Central memory CD4-positive, alpha-beta T cell (primary cell): ENCODE measurements around the gene ZNF334.

Experiments
- DNase-seq: peaks from one replicate; pipeline ENCODE4 v3.0.0; 2022

The ZNF334 gene

DNA sequence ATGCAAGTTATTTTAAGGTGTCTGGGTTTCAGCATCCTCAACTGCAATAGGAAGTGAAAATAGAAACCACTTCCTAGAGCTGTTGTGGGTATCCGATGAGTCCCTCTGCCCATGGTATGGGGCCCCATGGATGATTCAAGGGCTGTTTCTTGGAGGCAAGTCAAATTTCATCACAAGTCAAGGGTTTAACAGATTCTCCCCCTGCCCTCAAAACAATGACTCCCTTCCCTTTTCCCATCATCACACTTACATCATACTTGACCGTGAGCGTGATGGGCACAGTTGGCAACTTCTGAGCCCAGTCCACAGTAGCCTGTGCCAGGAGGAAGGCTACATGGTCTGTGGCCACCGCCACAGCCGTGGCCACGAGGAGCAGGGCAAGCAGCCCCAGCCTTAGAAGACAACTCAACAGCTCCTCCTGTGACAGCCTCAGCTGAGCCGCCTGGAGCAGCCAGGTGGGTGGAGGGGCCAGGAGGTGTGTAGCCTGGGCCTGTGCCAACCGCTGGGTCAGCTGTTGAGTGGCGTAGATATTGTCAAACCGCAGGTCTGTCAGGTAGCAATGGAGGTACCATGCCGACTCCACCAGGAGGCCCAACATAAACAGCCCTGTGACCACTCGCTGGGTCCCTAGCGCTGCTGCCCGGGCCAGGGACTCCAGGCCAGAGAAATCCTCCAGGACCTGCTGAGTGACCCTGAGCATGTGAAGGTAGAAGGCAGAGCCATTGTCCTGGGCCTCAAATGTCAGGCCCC lies 31.9 kb upstream of the ZNF334 start:
- no peak for DNase-seq

GRCh38 chr20:46544576-46544975 lies 31.2 kb upstream of the ZNF334 start:
- DNase-seq = no peak

DNA sequence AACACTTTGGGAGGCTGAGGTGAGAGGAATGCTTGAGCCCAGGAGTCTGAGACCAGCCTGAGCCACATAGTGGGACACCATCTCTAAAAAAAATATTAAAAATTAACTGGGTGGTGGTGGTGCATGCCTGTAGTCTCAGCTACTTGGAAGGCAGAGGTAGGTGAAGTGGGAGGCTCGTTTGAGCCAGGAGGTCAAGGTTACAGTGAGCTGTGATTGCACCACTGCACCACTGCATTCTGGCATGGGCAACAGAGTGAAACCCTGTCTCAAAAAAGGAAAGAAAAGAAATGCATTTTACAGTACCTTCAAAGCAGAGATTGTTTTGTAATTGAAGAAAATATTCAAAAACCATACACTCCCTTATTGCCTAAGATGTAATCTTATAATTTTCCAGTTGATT lies 30.6 kb upstream of the ZNF334 start:
- DNase-seq = no peak

DNA sequence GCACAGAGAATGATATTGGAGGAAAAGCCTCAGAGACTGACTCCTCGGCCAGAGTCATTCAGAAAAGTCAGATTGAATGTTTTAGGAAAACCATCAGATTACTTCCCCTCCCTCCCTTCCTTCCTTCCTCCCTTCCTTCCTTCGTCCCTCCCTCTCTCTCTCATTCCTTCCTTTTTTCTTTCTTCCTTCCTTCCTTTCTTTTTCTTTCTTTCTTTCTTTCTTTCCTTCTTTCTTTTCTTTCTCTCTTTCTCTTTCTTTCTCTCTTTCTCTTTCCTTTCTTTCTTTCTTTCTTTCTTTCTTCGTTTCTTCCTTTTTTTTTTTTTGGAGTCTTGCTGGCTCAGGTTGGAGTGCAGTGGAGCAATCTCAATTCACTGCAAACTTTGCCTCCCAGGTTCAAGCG lies 29.7 kb upstream of the ZNF334 start:
- DNase-seq = no peak

GRCh38 chr20:46541229-46541935 lies 28.0 kb upstream of the ZNF334 start:
- DNase-seq = no peak

DNA sequence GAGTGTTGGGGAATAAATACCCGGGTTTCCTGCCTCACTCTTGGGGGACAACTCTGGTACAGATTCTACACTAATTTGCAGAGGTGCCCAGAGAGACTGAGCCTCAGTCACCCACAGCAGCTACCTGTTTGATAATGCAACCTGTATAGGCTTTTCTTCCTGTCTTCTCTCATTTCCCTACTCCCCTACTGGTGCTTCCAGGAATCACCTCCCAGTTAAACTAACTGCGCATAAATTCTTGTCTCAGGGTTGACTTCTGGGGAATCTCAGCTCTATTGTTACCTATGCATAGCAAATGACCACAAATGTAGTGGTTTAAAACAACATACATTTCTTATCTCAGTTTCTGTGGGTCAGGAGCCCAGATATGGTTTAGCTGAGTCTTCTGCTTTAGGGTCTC lies 25.8 kb upstream of the ZNF334 start:
- no peak for DNase-seq

DNA sequence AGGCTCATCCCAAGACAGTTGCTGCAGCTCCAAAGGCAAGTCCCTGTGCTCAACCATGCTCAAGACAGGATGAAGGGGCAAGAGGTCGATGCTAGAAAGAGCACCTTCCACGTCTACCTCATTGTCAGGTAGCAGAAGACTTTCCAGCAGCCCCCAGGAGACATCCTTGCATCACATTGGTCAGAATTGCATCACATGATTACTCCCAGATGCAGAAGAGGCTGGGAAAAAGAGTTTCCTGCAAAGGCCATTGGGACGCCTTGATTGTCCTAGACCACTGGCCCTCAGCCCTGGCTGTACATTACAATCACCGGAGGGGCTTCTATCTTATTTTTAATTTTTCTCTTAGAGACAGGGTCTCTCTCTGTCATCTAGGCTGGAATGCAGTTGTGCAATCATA lies 17.3 kb upstream of the ZNF334 start:
- no peak for DNase-seq

DNA sequence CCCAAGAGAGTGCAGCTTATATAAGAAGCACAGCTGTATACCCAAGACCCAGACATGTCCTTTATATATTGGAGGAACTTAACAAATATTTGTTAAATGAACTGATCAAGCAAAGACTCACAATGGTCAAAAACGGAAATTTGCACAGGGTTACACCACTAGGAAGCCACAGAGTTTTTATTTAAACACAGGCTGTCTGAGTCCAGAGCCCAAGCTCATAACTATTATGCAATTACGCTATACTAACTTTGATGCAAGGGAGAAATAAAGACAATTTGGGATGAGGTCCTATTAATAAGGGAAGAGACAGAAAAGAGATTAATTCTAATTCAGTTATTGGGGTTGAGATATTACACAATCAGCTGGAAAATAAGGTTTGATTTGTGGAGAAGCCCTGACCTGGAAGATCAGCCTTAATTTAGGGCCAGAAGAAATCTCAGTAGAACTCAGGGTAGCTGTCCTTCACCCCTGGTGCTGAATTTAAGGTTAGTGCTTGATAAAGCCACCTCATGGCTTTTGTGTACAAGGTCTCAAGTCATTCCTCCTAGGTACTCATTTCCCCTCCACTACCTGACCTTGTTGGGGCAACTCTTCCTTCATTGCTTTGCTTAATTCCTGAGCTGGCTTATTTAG lies 10.5 kb upstream of the ZNF334 start:
- DNase-seq = no peak

GRCh38 chr20:46523108-46523507 lies 9.7 kb upstream of the ZNF334 start:
- DNase-seq = no peak

GRCh38 chr20:46520976-46521579 lies 7.7 kb upstream of the ZNF334 start:
- DNase-seq = no peak

DNA sequence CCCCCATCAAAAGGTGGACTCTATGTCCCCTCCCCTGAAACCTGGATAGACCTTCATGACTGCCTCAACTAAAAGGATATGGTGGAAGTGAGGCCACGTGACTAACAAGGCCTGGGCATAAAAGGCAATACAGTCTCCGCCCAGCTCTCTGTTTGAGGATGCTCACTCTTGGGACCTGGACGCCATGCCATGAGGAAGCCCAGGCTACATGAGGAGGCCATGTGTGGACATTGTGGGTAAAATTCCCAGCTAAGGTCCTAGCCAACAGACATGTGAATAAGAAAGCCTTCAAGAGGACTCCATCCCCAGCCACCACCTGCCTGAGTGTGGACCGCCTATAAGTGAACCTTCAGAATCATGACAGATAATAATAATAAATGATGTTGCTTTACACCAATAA lies 7.2 kb upstream of the ZNF334 start:
- DNase-seq = no peak

DNA sequence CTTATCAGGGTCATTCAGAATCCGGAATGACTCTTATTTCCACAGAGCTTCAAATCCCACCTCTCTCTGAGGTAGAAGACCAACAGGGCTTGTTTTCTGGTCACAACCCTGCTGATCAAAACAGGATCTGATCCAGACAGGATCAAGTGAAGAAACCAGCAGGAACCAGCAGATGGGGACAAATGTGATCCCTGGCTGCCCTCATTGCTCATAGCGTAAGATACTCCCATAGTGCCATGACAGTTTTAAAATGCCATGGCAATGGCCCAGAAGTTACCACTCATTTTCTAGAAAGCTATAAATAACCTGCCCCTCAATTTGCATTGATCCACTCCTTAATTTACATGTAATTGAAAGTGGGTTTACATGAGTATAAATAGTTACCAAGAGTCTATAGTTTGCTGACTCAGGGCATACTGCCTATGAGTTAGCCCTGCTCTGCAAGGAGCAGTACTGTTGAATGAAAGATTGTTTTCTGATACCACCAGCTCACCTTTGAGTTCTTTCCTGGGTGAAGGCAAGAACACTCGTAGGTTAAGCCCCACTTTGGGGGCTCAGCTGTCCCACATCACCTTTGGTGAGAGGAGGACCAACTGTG lies 6.2 kb upstream of the ZNF334 start:
- no peak for DNase-seq

GRCh38 chr20:46509523-46509922 lies 3.8 kb downstream of the ZNF334 start:
- no peak for DNase-seq

DNA sequence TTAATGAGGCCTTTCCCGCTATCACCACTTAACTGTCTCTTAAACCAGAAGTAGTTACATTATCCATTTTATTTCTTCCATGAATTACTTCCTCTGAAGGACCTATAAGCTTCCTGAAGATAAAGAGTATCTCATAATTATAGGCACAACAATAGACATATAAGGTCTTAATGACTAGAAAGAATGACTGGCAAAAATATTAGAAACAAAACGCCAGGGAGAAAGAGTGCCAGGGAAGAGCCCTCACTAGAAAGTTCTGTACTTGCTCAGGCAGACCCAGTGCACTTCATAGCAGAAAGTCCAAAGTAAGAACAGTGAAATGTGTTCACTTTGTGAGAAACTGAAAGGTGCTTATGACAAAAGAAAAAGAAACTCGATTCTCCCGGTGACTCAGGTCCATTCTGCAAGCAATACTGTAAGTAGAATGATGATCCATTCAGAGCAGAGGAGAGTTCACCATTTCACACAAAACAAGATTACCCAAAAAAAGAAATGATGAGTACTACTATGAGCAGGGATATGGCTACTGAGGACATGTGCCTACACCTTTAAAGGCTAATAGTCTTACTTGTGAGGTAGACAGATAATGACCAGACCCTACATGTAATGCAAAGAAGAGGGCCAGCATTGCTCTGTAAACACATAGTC lies 5.5 kb downstream of the ZNF334 start:
- no peak for DNase-seq

- no peak for DNase-seq
These were observed 7.9 kb downstream of the ZNF334 start for GRCh38 chr20:46505506-46505905.

DNA sequence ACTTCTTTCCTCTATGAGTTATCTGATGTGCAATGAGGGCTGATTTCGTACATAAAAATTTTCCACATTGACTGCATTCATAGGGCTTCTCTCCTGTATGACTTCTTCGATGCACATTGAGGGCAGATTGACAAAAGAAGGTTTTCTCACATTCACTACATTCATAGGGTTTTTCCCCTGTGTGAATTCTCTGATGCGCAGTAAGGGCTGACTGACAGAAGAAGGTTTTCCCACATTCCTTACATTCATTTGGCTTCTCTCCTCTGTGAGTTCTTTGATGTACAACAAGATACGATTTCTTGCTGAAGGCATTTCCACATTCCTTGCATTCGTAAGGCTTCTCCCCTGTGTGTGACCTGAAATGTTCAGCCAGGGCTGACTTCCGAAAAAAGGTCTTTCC lies 11.4 kb downstream of the ZNF334 start:
- DNase-seq = no peak

- DNase-seq = no peak
These were observed 11.9 kb downstream of the ZNF334 start for GRCh38 chr20:46501337-46501942.

- no peak for DNase-seq
These were observed 19.3 kb downstream of the ZNF334 start for GRCh38 chr20:46494077-46494476.

GRCh38 chr20:46491354-46491753 lies 22.0 kb downstream of the ZNF334 start:
- no peak for DNase-seq

GRCh38 chr20:46488451-46488850 lies 24.9 kb downstream of the ZNF334 start:
- no peak for DNase-seq

DNA sequence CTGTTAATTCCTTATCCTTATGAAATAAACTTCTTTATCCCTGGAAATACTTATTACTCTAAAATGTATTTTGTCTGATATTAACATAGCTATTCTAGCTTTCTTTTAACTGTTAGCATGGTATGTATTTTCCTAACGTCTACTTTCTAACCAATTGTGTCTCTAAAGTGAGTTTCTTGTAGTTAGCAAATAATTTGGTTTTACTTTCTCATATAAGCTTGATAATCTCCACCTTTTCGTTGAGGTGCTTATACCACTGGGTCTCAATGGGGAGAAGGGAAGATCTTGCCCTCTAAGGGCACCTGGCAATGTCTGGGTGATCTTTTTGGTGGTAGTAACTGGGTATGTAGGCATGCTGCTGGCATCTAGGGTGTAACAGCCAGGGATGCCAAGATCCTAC lies 25.7 kb downstream of the ZNF334 start:
- no peak for DNase-seq

GRCh38 chr20:46485431-46485830 lies 27.9 kb downstream of the ZNF334 start:
- no peak for DNase-seq
